NAMALWA (cell line): ENCODE data around the gene CNNM2.
"Not testable (repeated sequence)": the region's sequence is repeated elsewhere in the genome, so short reads cannot be mapped to it uniquely, and the experiment has no call there.

ENCODE experiments used
- DNase-seq: peaks from one replicate; pipeline ENCODE4 v3.0.0-alpha.2; 2015; ENCODE audit warnings: low spot score

Gene CNNM2

DNA sequence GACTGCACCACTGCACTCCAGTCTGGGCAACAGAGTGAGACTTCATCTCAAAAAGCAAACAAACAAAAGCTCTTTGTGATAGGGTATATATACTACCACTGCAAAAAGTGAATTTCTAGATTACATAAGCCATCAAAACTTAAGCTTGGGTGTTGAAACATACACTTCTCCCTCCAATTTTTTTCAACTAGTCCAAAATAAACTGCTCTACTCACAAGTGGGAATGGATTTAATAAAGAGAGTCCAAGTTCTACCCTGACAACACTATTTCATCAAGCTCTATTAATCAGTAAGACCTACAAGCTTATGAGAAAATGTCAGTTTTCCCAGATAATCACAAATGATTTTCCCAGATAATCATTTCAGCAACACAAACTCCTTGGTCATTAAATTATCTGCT is 192.3 kb downstream of the CNNM2 start:
- no peak for DNase-seq

DNA sequence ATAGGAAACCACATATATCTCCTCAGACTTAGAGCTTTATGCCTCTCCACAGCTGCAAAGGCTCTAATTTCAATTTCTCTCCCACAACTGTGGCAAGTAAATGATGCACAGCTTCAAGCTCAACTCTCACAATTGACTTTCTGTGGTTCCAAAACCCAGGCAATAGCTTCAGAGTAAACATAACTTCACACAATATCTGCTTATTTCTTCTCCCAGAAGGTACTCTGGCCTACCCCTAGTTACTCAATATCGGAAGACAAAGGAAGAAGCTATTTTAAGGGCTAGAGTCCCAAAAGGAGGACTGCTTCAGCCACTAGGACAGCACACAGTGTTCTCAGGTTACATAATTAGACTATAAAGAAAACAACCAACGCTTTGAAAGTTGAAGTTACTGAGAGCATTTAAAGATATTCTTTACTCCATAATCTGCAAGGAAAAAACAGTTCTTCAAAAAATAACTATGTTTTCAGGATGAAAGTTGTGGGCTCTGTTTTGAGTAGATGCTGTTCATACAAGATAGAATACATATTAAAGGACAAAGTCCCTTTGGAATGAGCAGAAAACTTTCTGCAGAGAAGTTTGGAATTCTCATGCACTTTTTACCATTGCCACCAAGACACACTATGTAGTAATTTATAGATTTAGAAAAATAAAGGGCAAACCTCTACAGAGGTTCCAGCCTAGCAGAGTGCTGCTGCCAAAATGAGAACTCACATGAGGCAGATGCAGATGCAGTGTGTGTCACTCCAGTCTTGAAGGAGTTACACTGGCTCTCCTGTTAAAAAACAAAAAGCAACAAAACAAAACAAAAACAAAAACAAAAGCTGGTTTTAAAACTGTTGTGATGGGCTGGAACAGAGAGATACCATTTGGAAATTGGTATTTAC is 193.2 kb downstream of the CNNM2 start:
- no peak for DNase-seq

- no peak for DNase-seq
Observed at GRCh38 chr10:103111918-103112877, 194.1 kb downstream of the CNNM2 start.

- DNase-seq: no peak
Observed at GRCh38 chr10:103114876-103115275, 196.8 kb downstream of the CNNM2 start.

GRCh38 chr10:103117247-103117646 is 199.2 kb downstream of the CNNM2 start:
- no peak for DNase-seq

GRCh38 chr10:103120546-103120945 is 202.5 kb downstream of the CNNM2 start:
- DNase-seq: no peak

- DNase-seq: no peak
Observed at GRCh38 chr10:103120977-103121735, 203.1 kb downstream of the CNNM2 start.

GRCh38 chr10:103123282-103124024 is 205.4 kb downstream of the CNNM2 start:
- no peak for DNase-seq

DNA sequence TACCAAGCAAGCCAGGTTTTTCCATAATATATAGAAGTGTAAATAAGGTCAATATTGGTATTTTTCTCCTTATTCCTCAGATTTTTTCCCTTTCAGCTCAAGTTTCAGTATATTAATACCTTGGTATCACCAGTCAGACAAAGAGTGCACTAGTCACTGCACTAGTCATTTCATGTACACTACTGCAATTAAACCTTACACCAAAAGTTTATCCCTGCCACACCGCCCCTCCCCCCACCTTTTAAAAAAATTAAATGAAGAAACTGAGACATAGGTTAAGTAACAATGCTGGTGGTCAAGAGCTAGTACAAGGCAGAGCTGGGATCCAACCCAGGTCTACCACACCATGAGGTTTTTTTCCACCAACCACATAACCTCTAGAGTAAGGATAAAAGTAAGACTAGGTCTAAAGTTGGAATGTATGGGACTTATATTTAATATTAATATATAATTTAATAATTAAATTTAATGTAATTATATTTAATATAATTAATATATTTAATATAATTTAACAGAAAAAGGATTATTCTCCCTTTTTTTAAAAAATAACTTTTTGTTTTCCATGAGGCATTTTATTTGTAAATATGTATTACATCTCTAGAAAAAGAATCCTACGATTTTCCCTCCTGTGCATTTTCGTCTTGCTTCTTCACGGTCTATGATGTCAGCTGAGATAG is 206.5 kb downstream of the CNNM2 start:
- no peak for DNase-seq

DNA sequence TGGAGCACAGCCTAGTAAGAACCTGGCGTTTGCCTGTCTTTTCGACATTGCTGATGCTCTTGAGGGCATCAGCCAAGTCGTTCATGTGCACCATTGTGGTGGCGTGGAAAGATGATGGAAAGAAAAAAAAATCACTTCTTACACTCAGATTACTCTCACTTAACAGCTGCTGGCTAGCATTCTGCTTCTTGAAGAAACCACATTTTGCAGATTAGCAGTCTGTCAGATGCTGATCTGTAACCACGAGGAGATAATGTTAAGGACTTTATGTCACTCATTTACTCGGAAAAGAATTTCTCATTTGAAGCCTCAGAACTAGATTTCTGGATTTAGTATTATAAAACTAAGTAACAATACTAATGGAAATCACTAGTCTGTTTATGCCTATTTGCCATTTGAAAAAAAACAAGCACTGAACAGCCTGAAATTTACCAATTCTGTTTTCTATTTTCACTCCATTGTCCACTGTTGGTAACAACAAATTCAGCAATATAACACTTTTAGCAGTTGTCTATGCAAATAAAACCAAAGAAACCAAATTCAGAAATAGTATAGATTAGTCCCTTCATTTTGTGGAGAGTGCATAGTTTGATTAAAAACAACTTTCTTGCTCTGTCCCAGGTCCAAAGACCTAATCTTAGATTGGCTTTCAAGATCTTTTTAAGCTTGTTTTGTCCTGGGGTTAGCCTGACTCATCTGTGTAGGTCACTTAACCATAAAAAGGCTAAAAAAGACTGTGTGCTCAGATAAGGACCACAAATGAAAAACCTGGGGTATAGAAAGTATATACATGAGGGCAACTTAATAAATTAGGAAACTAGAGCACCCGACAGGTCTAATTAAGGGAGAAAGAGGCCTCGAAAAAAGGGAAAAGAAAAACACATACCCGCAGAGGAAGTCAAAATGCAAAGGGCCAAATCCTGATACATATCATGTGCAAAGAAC is 207.5 kb downstream of the CNNM2 start:
- DNase-seq: no peak

DNA sequence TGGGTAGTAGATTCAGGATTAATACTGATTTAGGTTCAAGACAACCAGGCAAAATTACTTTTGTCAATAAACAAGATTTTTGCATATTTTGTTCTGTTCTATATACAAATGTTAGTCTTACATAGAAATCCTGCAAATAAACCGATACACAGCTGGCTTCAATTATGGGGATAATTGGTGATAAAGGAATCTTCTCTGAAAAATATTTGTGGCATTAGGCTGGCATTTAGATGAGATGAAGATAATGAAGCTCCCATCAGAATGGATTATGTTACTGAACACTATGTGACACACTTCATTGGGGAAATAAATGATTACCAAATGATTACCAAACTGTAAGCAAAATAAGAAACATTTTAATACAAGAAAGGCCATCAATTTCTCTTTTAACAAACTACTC is 209.1 kb downstream of the CNNM2 start:
- no peak for DNase-seq

DNA sequence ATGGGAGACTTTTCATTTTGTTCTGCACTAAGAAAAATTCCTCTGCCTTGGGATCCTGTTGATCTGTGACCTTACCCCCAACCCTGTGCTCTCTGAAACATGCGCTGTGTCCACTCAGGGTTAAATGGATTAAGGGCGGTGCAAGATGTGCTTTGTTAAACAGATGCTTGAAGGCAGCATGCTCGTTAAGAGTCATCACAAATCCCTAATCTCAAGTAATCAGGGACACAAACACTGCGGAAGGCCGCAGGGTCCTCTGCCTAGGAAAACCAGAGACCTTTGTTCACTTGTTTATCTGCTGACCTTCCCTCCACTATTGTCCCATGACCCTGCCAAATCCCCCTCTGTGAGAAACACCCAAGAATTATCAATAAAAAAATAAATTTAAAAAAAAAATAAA is 212.1 kb downstream of the CNNM2 start:
- DNase-seq: not testable (repeated sequence)

- no peak for DNase-seq
Observed at GRCh38 chr10:103130910-103131309, 212.8 kb downstream of the CNNM2 start.

DNA sequence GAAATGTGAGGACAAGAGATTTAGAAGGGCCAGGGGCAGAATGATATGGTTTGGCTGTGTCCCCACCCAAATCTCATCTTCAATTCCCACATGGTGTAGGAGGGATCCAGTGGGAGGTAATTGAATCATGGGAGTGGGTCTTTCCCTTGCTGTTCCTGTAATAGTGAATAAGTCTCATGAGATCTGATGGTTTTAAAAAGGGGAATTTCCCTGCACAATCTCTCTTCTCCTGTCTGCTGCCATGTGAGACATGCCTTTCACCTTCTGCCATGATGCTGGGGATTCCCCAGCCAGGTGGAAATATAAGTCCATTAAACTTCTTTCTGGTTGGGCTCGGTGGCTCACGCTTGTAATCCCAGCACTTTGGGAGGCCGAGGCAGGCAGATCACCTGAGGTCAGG is 217.1 kb downstream of the CNNM2 start:
- DNase-seq: not testable (repeated sequence)

DNA sequence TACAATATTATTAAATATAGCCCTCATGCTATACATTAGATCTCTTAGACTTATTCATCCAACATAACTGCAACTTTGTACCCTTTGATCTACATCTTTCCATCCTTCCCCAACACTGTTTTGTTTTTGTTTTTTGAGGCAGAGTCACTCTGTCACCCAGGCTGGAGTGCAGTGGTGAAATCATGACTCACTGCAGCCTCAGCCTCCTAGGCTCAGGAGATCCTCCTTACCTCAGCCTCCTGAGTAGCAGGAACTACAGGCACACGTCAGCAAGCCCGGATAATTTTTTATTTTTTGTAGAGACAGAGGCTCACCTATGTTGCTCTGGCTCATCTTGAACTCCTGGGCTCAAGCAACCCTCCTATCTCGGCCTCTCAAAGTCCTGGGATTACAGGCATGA is 221.7 kb downstream of the CNNM2 start:
- DNase-seq: no peak
